GM23338 (cell line): ENCODE data around the gene FBXO45.

ENCODE experiments used
- CREB1 ChIP-seq: fragments of 250-450 bp; sonication (Bioruptor Pico); IDR thresholded peaks from 2 replicates; pipeline ENCODE4 v1.5.0; 2020; ENCODE audit warnings: low read depth, mild to moderate bottlenecking, moderate library complexity
- CTCF ChIP-seq, 2 experiments: fragments of 200-600 bp in 1 of 2; sonication (generic) in 1 of 2; conservative IDR thresholded peaks; 2 replicates each; pipeline versions ENCODE4 v1.5.1 to v1.6.1; 2016 to 2017; ENCODE audit warnings: antibody characterized with exemption in 2 of 2, low read depth in 2 of 2, mild to moderate bottlenecking in 2 of 2, moderate library complexity in 1 of 2
- ETS1 ChIP-seq: IDR thresholded peaks from 2 replicates; pipeline ENCODE4 v1.6.1; 2016; ENCODE audit warnings: antibody characterized with exemption
- EZH2 ChIP-seq: fragments of 200-600 bp; sonication (generic); IDR thresholded peaks from one replicate; pipeline ENCODE4 v1.8.0; 2017; ENCODE audit warnings: antibody characterized with exemption, mild to moderate bottlenecking, low read depth; ENCODE audit not compliant: unreplicated experiment
- EZH2phosphoT487 ChIP-seq: fragments of 200-600 bp; sonication (generic); IDR thresholded peaks from one replicate; pipeline ENCODE4 v1.8.1; 2018; ENCODE audit warnings: antibody characterized with exemption; ENCODE audit not compliant: unreplicated experiment
- JUNB ChIP-seq: IDR thresholded peaks from one replicate; pipeline ENCODE4 v1.6.1; 2016; ENCODE audit warnings: antibody characterized with exemption; ENCODE audit not compliant: unreplicated experiment
- NANOG ChIP-seq: IDR thresholded peaks from 2 replicates; pipeline ENCODE4 v1.6.1; 2016; ENCODE audit warnings: antibody characterized with exemption, borderline replicate concordance
- POLR2AphosphoS5 ChIP-seq: IDR thresholded peaks from 2 replicates; pipeline ENCODE4 v1.6.1; 2016; ENCODE audit warnings: antibody characterized with exemption, low read depth
- REST ChIP-seq: IDR thresholded peaks from one replicate; pipeline ENCODE4 v1.6.1; 2018; ENCODE audit warnings: antibody characterized with exemption; ENCODE audit not compliant: unreplicated experiment
- STAT1 ChIP-seq: IDR thresholded peaks from one replicate; pipeline ENCODE4 v1.6.1; 2016; ENCODE audit warnings: antibody characterized with exemption; ENCODE audit not compliant: unreplicated experiment
- ZNF114 ChIP-seq: fragments of 250-450 bp; sonication (Bioruptor Pico); IDR thresholded peaks from 2 replicates; pipeline ENCODE4 v1.5.0; 2020; ENCODE audit warnings: mild to moderate bottlenecking, moderate library complexity
- ZNF462 ChIP-seq: fragments of 250-450 bp; sonication (Bioruptor Pico); IDR thresholded peaks from 2 replicates; pipeline ENCODE4 v1.5.0; 2020; ENCODE audit warnings: mild to moderate bottlenecking, moderate library complexity

GRCh38 chr3:196590279-196590678 lies 21.8 kb downstream of the FBXO45 start:
- no peak for TF ChIP-seq CTCF (conservative IDR thresholded peaks at IDR 0.05; ENCODE audit: low read depth in 2 of 2)
- TF ChIP-seq STAT1, result no peak
- TF ChIP-seq EZH2phosphoT487, result no peak
- TF ChIP-seq EZH2, result no peak
- TF ChIP-seq POLR2AphosphoS5, result no peak
- no peak for TF ChIP-seq CREB1 (CRISPR knock-in tag)
- no peak for TF ChIP-seq REST
- TF ChIP-seq ZNF462, result no peak
- no peak for TF ChIP-seq JUNB
- no peak for TF ChIP-seq NANOG
- TF ChIP-seq ZNF114 (CRISPR knock-in tag), result no peak
- TF ChIP-seq ETS1, result no peak
